ENCODE measurements around the gene GNAQ.

DNA sequence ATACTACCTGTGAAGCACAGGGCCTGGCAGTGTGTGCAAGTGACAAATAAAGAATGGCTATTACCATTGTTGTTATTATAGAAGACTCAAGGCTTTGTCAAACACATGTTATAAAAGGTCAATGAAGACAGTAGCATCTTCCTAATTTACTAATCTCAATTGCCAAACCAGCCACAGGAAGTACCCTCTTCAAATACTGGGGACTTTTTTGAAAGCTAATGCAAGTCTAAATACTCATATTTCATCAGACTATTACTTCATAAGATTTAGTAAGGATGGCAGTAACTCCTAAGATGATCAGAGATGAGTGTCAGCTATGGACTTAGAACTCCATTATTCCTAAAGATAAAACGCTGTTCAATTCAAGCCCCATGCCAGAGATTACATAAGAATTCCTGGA is 43.0 kb downstream of the GNAQ start:
- TF ChIP-seq CTCF (IDR thresholded peaks at IDR 0.05; ENCODE audit: low read depth, low read length, missing input control) = no peak
- no peak for TF ChIP-seq TAF1 (conservative IDR thresholded peaks at IDR 0.05)
- no peak for TF ChIP-seq YY1 (IDR thresholded peaks at IDR 0.05)
- no peak for TF ChIP-seq RAD21 (IDR thresholded peaks at IDR 0.05)
- TF ChIP-seq, protein P1, sequence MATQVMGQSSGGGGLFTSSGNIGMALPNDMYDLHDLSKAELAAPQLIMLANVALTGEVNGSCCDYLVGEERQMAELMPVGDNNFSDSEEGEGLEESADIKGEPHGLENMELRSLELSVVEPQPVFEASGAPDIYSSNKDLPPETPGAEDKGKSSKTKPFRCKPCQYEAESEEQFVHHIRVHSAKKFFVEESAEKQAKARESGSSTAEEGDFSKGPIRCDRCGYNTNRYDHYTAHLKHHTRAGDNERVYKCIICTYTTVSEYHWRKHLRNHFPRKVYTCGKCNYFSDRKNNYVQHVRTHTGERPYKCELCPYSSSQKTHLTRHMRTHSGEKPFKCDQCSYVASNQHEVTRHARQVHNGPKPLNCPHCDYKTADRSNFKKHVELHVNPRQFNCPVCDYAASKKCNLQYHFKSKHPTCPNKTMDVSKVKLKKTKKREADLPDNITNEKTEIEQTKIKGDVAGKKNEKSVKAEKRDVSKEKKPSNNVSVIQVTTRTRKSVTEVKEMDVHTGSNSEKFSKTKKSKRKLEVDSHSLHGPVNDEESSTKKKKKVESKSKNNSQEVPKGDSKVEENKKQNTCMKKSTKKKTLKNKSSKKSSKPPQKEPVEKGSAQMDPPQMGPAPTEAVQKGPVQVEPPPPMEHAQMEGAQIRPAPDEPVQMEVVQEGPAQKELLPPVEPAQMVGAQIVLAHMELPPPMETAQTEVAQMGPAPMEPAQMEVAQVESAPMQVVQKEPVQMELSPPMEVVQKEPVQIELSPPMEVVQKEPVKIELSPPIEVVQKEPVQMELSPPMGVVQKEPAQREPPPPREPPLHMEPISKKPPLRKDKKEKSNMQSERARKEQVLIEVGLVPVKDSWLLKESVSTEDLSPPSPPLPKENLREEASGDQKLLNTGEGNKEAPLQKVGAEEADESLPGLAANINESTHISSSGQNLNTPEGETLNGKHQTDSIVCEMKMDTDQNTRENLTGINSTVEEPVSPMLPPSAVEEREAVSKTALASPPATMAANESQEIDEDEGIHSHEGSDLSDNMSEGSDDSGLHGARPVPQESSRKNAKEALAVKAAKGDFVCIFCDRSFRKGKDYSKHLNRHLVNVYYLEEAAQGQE (IDR thresholded peaks at IDR 0.05) = no peak
- TF ChIP-seq ATF3 (IDR thresholded peaks at IDR 0.05) = no peak
- TF ChIP-seq SP1 (IDR thresholded peaks at IDR 0.05) = no peak
- TF ChIP-seq HNF4A (conservative IDR thresholded peaks at IDR 0.05) = no peak
